Measurements from ENCODE around the gene CD226. TPM values are rescaled to one million over a fixed set of nuclear protein-coding genes. Genes with fewer than 3 reads are reported as not detected.
"Not testable (repeated sequence)": the region's sequence is repeated elsewhere in the genome, so short reads cannot be mapped to it uniquely, and the experiment has no call there.

Gene CD226
- polyA plus RNA-seq, 1 experiment, result 0.09 TPM

DNA sequence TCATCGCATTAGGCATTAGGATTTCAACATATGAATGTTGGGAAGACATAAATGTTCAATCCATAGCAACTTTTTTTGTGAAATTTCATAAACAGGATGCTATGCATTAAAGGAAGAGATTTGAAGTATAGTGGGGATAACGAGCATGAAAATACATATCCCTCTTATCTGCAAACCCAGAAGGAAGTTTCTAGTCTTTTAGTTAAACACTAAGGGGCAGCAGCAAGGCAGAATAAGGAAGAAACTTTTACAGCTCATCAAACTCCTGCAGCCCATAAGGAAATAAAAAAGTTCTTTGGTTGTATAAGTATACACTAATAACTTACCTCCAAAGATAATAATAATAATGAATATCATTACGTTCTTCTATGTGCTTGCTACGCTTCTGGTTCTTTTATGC lies 81.5 kb downstream of the CD226 start:
- no peak for DNase-seq (ENCODE audit: low read depth, low spot score)
- Histone ChIP-seq H3K27me3 (ENCODE audit: control insufficient read depth, insufficient read depth, low read length) (no peaks in the 10 kb centered on the region), H3K27ac (ENCODE audit: low read depth, low read length) (no peak overlapping the region), H3K4me3 (ENCODE audit: low read depth, low read length) (no peak overlapping the region), H3K9me3 (ENCODE audit: control insufficient read depth, insufficient read depth, low read length) (no peaks in the 10 kb centered on the region)
- CTCF ChIA-PET, result no interaction called here
- TF ChIP-seq, protein P1, sequence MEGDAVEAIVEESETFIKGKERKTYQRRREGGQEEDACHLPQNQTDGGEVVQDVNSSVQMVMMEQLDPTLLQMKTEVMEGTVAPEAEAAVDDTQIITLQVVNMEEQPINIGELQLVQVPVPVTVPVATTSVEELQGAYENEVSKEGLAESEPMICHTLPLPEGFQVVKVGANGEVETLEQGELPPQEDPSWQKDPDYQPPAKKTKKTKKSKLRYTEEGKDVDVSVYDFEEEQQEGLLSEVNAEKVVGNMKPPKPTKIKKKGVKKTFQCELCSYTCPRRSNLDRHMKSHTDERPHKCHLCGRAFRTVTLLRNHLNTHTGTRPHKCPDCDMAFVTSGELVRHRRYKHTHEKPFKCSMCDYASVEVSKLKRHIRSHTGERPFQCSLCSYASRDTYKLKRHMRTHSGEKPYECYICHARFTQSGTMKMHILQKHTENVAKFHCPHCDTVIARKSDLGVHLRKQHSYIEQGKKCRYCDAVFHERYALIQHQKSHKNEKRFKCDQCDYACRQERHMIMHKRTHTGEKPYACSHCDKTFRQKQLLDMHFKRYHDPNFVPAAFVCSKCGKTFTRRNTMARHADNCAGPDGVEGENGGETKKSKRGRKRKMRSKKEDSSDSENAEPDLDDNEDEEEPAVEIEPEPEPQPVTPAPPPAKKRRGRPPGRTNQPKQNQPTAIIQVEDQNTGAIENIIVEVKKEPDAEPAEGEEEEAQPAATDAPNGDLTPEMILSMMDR (IDR thresholded peaks at IDR 0.05; ENCODE audit: low read depth, low read length), result no peak
- POLR2A ChIA-PET, result no interaction called here

DNA sequence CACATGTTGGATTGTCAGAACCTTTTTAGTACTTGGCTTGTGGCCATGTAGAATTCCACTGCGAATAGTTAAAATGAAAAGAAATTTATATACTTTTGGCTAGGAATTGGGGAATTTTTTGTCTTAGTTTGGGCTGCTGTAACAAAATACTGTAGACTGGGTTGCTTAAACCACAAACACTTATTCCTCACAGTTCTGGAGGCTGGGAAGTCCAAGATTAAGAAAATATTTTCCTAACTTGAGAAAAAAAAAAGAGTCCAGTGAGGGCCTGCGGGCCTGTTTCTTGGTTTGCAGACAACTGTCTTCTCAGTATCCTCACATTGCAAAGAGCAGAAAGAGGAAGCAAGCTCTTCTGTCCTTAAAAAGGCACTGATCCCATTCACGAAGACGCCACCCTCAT lies 81.9 kb downstream of the CD226 start:
- Histone ChIP-seq H3K9me3 (ENCODE audit: control insufficient read depth, insufficient read depth, low read length) (no peaks in the 10 kb centered on the region), H3K27ac (ENCODE audit: low read depth, low read length) (no peak overlapping the region), H3K4me3 (ENCODE audit: low read depth, low read length) (no peak overlapping the region), H3K27me3 (ENCODE audit: control insufficient read depth, insufficient read depth, low read length) (no peaks in the 10 kb centered on the region)
- TF ChIP-seq, protein P1 (IDR thresholded peaks at IDR 0.05; ENCODE audit: low read depth, low read length), result no peak
- POLR2A ChIA-PET, result no interaction called here
- DNase-seq (ENCODE audit: low read depth, low spot score), result no peak
- CTCF ChIA-PET, result no interaction called here

DNA sequence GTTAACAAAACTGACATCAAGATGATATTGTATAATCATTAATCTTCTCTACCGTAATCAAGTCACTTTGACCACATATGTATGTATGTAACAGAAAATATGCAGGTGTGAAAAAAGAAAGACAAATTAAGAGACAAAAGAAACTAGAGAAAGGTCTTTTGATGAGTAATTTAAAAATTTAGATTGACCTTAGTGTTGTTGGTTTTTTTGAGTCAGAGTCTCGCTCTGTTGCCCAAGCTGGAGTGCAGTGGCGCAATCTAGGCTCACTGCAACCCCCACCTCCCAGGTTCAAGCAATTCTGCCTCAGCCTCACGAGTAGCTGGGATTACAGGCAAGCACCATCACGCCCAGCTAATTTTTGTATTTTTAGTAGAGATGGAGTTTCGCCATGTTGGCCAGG lies 82.9 kb downstream of the CD226 start:
- H3K9me3 ChIP-seq (ENCODE audit: control insufficient read depth, insufficient read depth, low read length); POLR2A ChIA-PET; H3K27ac ChIP-seq (ENCODE audit: low read depth, low read length); H3K27me3 ChIP-seq (ENCODE audit: control insufficient read depth, insufficient read depth, low read length); H3K4me3 ChIP-seq (ENCODE audit: low read depth, low read length); DNase-seq (ENCODE audit: low read depth, low spot score): not testable (repeated sequence)
- CTCF ChIA-PET, result interaction anchor here (0.6 kb wide), 1 partner anchor 10 kb away, joined by 3 read pairs; no protein-coding TSS in a partner anchor

DNA sequence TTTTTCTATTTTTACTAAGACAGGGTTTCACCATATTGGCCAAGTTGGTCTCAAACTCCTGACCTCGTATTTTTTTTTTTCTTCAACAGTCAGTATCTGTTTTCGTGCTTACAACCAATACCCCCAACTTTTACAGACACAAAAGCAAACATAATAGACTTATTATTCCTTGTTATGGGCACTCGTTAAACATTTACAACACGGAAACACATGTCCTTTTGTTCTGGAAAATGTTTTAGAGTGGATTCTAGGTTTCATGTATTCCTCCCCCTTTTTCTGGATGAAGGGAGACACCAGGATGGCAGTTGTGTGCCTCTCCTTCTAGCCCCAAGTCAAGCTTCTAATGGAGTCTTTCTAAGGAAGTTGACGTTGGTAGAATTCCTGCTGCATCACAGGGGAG lies 88.8 kb downstream of the CD226 start:
- DNase-seq (ENCODE audit: low read depth, low spot score), result no peak
- POLR2A ChIA-PET, result interaction anchor here (0.7 kb wide), 1 partner anchor 10 kb away, joined by 8 read pairs; no protein-coding TSS in a partner anchor
- H3K27me3 ChIP-seq (ENCODE audit: control insufficient read depth, insufficient read depth, low read length), result no peaks in the 10 kb centered on the region
- no peak overlapping the region for H3K27ac ChIP-seq (ENCODE audit: low read depth, low read length)
- TF ChIP-seq, protein P1 (IDR thresholded peaks at IDR 0.05; ENCODE audit: low read depth, low read length), result no peak
- H3K4me3 ChIP-seq (ENCODE audit: low read depth, low read length), result no peak overlapping the region
- CTCF ChIA-PET, result no interaction called here
- no peaks in the 10 kb centered on the region for H3K9me3 ChIP-seq (ENCODE audit: control insufficient read depth, insufficient read depth, low read length)

DNA sequence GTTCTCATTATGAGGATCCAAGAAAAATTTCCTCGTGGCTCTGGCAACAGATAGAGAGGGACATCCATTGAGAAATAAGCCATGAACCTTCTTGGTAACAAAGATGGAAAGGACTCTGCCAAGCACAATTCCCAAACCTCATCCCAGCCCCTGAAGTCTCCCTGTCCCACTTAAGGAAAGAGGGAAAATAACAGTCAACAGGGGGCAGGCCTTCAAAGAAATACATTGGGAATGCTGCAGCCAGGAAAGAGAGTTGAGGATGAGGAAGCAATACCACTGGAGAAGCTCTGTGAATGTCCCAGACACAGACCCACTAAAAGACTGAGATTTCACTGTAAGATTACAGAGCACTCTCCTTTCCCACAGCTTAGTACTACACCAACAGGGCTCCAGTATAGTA lies 93.2 kb downstream of the CD226 start:
- POLR2A ChIA-PET, result no interaction called here
- Histone ChIP-seq H3K27ac (ENCODE audit: low read depth, low read length) (no peak overlapping the region), H3K4me3 (ENCODE audit: low read depth, low read length) (no peak overlapping the region), H3K9me3 (ENCODE audit: control insufficient read depth, insufficient read depth, low read length) (no peaks in the 10 kb centered on the region), H3K27me3 (ENCODE audit: control insufficient read depth, insufficient read depth, low read length) (no peaks in the 10 kb centered on the region)
- CTCF ChIA-PET, result interaction anchor here (0.6 kb wide), 1 partner anchor 11 kb away, joined by 3 read pairs; no protein-coding TSS in a partner anchor
- DNase-seq (ENCODE audit: low read depth, low spot score), result no peak
- TF ChIP-seq, protein P1 (IDR thresholded peaks at IDR 0.05; ENCODE audit: low read depth, low read length), result no peak

DNA sequence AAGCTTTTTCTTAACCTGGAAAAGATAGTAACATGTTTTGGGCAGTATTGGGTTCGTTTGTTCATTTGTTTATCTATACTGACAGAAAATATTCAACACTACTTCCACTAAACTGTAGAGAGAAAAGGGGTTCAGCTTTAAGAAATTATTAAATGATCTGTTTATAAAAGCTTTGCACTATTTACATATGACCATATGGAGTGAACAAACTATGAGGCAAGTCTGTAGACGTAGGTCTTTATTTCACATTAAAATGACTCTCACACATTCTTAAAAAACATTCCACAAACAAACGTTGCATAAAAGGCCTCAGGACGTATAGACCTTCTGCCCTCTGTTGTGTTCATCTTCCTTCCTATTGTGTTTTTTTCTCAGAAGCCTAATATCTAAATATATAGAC lies 94.6 kb downstream of the CD226 start:
- Histone ChIP-seq H3K27ac (ENCODE audit: low read depth, low read length) (no peak overlapping the region), H3K27me3 (ENCODE audit: control insufficient read depth, insufficient read depth, low read length) (no peaks in the 10 kb centered on the region), H3K9me3 (ENCODE audit: control insufficient read depth, insufficient read depth, low read length) (no peaks in the 10 kb centered on the region), H3K4me3 (ENCODE audit: low read depth, low read length) (no peak overlapping the region)
- ChIA-PET POLR2A (no interaction called here), CTCF (interaction anchor here (0.6 kb wide), 1 partner anchor 11 kb away, joined by 6 read pairs; no protein-coding TSS in a partner anchor)
- no peak for DNase-seq (ENCODE audit: low read depth, low spot score)
- TF ChIP-seq, protein P1 (IDR thresholded peaks at IDR 0.05; ENCODE audit: low read depth, low read length), result no peak
